GM12874 (cell line): ENCODE measurements around the gene MYADML2.

ENCODE experiments used
- TF ChIP-seq, protein P1 (sequence below): IDR thresholded peaks from 2 replicates; pipeline ENCODE4 v1.5.1; 2011; ENCODE audit warnings: low read depth, mild to moderate bottlenecking, control low read depth, low read length, moderate library complexity; ENCODE audit not compliant: insufficient read depth

Gene MYADML2

DNA sequence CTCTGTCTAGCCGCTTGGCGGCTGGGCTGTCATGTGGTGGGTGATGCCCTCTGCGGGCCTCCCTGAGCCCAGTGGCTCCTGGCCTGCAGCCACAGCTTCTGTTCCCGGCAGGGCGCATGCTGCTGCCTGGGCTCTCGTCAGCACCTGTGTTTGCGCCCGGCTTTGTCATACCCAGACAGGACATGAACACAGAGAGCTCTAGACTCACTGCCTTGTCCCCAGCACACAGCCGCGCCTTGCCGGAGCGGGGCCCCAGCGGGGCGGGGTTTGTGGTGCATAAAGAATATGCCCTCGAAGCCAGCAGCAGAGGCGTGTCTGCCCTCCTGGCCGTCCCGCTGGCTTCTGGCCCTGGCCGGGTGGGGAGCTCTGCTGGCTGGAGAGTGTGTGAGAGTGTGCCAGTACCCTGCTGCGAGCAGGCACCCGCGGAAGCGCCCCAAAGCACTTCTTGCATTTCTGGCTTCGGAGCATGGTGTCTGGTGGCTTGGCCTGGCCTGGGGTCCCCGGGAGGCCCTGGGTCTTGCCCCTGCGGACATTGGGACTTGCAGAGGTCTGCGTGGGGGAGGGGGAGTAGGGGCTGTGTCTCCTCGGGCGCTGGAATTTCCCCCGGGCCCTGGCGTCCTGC is 44.8 kb upstream of the MYADML2 start:
- TF ChIP-seq, protein P1, sequence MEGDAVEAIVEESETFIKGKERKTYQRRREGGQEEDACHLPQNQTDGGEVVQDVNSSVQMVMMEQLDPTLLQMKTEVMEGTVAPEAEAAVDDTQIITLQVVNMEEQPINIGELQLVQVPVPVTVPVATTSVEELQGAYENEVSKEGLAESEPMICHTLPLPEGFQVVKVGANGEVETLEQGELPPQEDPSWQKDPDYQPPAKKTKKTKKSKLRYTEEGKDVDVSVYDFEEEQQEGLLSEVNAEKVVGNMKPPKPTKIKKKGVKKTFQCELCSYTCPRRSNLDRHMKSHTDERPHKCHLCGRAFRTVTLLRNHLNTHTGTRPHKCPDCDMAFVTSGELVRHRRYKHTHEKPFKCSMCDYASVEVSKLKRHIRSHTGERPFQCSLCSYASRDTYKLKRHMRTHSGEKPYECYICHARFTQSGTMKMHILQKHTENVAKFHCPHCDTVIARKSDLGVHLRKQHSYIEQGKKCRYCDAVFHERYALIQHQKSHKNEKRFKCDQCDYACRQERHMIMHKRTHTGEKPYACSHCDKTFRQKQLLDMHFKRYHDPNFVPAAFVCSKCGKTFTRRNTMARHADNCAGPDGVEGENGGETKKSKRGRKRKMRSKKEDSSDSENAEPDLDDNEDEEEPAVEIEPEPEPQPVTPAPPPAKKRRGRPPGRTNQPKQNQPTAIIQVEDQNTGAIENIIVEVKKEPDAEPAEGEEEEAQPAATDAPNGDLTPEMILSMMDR = no peak

DNA sequence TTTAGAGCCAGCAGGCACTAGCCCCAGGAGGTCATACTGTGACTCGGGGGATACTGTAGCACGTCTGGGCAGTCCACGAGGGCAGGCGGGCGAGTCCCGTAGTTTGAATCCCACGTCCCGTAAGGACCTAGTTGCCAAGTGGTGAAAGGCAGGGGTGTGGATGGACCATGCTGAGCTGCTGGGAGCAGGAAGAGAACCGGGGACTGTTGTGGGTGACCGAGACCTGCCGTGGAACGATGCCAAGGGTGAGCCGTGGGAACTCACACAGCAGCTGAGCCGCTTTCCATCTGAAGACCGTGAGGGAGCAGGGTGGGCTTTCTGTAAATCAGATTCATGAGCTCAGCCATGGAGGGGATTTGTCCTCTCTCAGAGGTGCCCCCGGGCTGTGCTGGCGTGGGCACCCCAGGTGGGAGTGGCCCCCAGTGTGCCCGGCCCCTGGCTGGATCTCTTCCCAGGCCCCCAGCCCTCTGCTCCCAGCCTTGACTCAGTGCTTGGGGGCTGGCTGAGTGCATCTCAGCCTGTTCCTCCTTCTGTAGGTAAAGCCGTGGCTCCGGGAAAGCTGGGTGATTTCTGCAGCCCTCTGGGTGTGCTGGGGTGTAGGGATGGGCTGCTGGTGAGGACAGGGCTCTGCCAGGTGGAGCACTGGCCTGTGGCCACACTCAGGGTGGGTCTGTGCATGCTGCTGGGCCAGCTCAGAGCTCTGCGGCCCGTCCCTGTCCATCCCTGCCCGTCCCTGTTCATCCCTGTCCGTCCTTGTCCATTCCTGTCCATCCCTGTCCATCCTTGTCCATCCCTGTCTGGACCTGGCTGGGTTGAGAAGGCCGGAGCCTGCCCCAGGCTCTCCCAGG is 44.0 kb upstream of the MYADML2 start:
- TF ChIP-seq, protein P1 = no peak

DNA sequence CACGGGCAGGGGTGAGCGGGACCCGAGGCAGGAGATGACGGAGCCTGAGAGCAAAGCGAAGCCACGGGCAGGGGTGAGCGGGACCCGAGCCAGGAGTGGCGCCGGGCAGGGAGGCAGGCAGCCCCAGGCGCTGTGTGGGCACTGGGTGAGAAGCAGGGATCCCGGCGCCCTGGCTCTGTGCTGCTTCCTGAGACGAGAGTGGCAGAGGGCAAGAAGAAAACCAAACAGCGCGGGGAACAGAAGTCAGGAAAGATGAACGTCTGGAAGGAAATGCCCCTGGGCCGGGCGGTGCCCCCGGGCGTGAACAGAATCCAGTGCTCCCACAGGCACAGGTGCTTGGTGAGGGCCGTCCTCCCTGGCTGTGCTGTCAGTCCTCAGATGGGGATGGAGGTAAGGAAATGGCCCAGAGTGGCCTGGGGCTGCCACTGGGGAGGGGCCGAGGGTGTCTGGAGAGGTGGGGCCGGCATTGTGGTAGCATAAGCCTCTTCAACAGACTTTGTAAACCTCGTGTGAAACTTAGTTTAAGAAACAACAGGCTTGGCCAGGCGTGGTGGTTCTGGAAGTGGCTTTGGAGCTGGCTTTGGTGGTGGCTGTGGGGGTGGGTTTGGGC is 40.2 kb upstream of the MYADML2 start:
- TF ChIP-seq, protein P1 = no peak

DNA sequence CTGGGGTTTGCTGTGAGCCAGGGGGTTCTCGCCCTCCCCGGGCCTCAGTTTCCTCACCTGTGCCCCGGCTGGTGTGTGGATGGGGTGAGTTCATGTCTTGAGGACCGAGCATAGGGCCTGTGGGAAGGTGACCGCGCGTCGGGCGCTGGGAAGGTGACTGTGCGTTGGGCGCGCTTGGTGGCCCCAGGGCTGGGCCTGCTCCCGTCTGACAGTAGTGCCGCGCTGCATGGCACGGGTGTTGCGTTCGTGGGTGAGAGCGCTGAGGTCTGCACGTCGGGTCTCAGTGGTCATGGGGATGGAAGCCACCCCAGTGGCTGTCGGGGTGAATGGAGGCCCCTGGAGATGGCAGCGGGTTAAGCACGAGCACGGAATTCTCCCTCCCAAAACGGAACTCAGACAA is 39.6 kb upstream of the MYADML2 start:
- TF ChIP-seq, protein P1 = no peak

DNA sequence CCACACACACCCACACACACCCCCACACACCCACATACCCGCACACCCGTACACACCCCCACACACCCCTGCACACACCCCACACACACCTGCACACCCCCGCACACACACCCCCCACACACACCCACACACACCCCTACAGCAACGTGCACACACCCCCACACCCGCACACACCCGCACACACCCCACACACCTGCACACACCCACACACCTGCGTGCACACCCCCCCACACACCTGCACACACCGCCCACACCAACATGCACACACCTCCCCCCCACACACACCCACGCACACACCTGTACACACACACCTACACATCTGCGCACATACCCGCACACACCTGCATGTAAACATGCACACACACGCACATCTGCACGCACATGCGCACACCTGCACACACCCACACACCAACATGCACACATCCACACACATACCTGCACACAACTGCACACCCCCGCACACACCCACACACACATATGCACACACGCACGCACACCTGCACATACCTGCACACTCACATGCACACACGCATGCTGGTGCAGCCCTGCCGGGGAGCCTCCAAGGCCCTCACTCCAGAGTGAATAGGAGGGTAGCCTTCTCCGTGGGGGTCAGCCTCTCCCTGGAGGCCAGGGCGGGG is 37.9 kb upstream of the MYADML2 start:
- TF ChIP-seq, protein P1 = no peak

DNA sequence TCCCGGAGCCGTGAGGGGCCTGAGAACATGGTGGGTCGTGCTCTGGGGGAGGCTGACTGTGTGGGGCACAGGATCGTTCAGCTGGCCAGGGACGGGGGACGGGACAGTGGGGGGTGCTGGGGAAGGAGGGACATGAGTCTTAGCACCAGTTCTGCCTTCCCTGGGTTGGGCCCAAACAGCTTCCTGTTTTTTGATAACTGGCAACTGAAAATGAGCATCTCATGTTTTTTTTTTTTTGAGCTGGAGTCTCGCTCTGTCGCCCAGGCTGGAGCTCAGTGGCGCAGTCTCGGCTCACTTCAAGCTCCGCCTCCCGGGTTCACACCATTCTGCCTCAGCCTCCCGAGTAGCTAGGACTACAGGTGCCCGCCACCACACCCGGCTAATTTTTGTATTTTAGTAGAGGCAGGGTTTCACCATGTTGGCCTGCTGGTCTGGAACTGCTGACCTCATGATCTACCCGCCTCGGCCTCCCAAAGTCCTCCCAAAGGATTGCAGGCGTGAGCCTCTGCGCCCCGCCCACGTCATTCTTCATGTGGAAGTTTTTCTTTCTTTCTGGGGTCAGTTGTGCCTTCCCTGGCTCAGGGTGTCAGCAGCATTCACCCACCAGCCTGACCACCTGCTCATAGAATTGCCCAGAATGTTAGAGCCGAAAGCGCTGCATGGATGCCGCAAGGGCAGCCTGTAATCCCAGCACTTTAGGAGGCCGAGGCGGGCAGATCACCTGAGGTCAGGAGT is 36.8 kb upstream of the MYADML2 start:
- TF ChIP-seq, protein P1 = no peak
